ENCODE data around the gene CD300C.

DNA sequence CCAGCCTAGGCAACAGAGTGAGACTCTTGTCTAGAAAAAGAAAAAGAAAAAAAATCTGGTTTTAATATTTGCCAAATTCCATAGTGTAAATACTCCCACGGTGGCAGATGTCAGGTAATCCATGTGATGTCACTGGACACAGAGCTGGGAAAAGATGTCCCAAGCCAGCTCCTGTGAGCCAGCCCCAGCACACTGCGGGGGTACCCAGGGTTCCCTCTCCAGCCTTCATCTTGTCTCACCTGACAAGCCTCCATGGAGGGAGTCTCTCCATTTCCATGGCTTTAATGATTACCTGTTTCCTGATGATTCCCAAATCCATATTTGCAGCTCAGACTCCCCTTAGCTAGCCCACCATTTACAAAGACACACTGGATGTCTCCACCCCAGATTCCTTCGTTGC lies 19.2 kb downstream of the CD300C start:
- TF ChIP-seq, protein P1, sequence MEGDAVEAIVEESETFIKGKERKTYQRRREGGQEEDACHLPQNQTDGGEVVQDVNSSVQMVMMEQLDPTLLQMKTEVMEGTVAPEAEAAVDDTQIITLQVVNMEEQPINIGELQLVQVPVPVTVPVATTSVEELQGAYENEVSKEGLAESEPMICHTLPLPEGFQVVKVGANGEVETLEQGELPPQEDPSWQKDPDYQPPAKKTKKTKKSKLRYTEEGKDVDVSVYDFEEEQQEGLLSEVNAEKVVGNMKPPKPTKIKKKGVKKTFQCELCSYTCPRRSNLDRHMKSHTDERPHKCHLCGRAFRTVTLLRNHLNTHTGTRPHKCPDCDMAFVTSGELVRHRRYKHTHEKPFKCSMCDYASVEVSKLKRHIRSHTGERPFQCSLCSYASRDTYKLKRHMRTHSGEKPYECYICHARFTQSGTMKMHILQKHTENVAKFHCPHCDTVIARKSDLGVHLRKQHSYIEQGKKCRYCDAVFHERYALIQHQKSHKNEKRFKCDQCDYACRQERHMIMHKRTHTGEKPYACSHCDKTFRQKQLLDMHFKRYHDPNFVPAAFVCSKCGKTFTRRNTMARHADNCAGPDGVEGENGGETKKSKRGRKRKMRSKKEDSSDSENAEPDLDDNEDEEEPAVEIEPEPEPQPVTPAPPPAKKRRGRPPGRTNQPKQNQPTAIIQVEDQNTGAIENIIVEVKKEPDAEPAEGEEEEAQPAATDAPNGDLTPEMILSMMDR (IDR thresholded peaks at IDR 0.05), result no peak
- no peak for TF ChIP-seq POLR2A (IDR thresholded peaks at IDR 0.05)
